K562 (cell line): ENCODE results near the gene SMIM22. TPM values are rescaled to one million over a fixed set of nuclear protein-coding genes. Genes with fewer than 3 reads are reported as not detected.
A peak's percentile ranks its signal among the peaks of the same experiment; 100 is the strongest.

Source experiments
- ADNP ChIP-seq: fragments of 200-800 bp; sonication (Bioruptor generic); IDR thresholded peaks from 2 replicates; pipeline ENCODE4 v1.6.1; 2016; ENCODE audit warnings: missing genetic modification characterization, missing compliant biosample characterization
- ARID1B ChIP-seq: fragments of 450-650 bp; IDR thresholded peaks from 2 replicates; pipeline ENCODE4 v1.6.1; 2016; ENCODE audit warnings: antibody characterized with exemption, mild to moderate bottlenecking, inconsistent platforms
- CBX8 ChIP-seq: fragments of 200-600 bp; sonication (generic); IDR thresholded peaks from 2 replicates; pipeline ENCODE4 v1.6.1; 2012; ENCODE audit warnings: borderline replicate concordance, mixed run types, low read depth, mild to moderate bottlenecking, moderate library complexity, mixed read lengths, low read length, control low read depth, inconsistent platforms; ENCODE audit not compliant: poor library complexity, severe bottlenecking; ENCODE audit errors: extremely low read depth
- CHAMP1 ChIP-seq: fragments of 450-650 bp; IDR thresholded peaks from 2 replicates; pipeline ENCODE4 v1.6.1; 2016; ENCODE audit warnings: mild to moderate bottlenecking
- CHCHD3 ChIP-seq: fragments of 250-450 bp; sonication (Bioruptor Pico); IDR thresholded peaks from 2 replicates; pipeline ENCODE4 v2.1.2; 2022; ENCODE audit warnings: mild to moderate bottlenecking
- EGR1 ChIP-seq: fragments of 450-650 bp; conservative IDR thresholded peaks from 2 replicates; pipeline ENCODE4 v1.6.1; 2017; ENCODE audit warnings: mild to moderate bottlenecking
- EWSR1 ChIP-seq: fragments of 450-650 bp; IDR thresholded peaks from 2 replicates; pipeline ENCODE4 v1.6.1; 2018; ENCODE audit warnings: borderline replicate concordance, mild to moderate bottlenecking, low read depth, moderate library complexity; ENCODE audit not compliant: partially characterized antibody
- GTF2E2 ChIP-seq: fragments of 200-800 bp; sonication (Bioruptor generic); IDR thresholded peaks from 2 replicates; pipeline ENCODE4 v1.6.1; 2016; ENCODE audit warnings: missing genetic modification characterization, missing compliant biosample characterization
- HOXB6 ChIP-seq: fragments of 250-450 bp; sonication (Bioruptor Pico); IDR thresholded peaks from 2 replicates; pipeline ENCODE4 v1.5.1; 2022; ENCODE audit warnings: mild to moderate bottlenecking, borderline replicate concordance
- IRF2 ChIP-seq: sonication (generic); formaldehyde crosslinking; IDR thresholded peaks from 2 replicates; pipeline ENCODE4 v1.8.1; 2022; ENCODE audit warnings: mild to moderate bottlenecking, missing genetic modification reagents
- MAZ ChIP-seq, 2 experiments: fragments of 450-650 bp in 1 of 2; sonication (generic) in 1 of 2; formaldehyde crosslinking; IDR thresholded peaks in 1 of 2; conservative IDR thresholded peaks in 1 of 2; 2 replicates each; pipeline versions ENCODE4 v1.4.0 to v1.5.0; 2020; ENCODE audit warnings: mild to moderate bottlenecking in 1 of 2, missing genetic modification reagents in 1 of 2
- NFYB ChIP-seq: IDR thresholded peaks from 2 replicates; pipeline ENCODE4 v1.6.1; 2011; ENCODE audit warnings: mild to moderate bottlenecking, moderate library complexity; ENCODE audit not compliant: insufficient read length; ENCODE audit errors: extremely low read depth
- POLR2G ChIP-seq: fragments of 200-400 bp; formaldehyde crosslinking; IDR thresholded peaks from 2 replicates; pipeline ENCODE4 v1.6.1; 2017; ENCODE audit warnings: low read depth, mild to moderate bottlenecking, antibody characterized with exemption, low read length, moderate library complexity
- SMAD2 ChIP-seq: fragments of 150-350 bp; IDR thresholded peaks from 2 replicates; pipeline ENCODE4 v1.6.1; 2014; ENCODE audit warnings: low read depth, mild to moderate bottlenecking, low read length
- SUPT5H ChIP-seq: fragments of 450-650 bp; IDR thresholded peaks from 2 replicates; pipeline ENCODE4 v1.6.1; 2016
- XRCC4 ChIP-seq: IDR thresholded peaks from one replicate; pipeline ENCODE4 v1.6.1; 2011; ENCODE audit not compliant: insufficient read depth, insufficient read length; ENCODE audit errors: extremely low read depth
- ZNF354B ChIP-seq: fragments of 250-450 bp; sonication (Bioruptor Pico); IDR thresholded peaks from 2 replicates; pipeline ENCODE4 v1.4.0; 2020
- ZNF695 ChIP-seq: fragments of 450-650 bp; formaldehyde crosslinking; IDR thresholded peaks from 2 replicates; pipeline ENCODE4 v1.4.0; 2020; ENCODE audit warnings: mild to moderate bottlenecking, moderate library complexity
- ZNF696 ChIP-seq: fragments of 250-450 bp; sonication (Bioruptor Pico); conservative IDR thresholded peaks from 2 replicates; pipeline ENCODE4 v1.4.0; 2020; ENCODE audit warnings: mild to moderate bottlenecking, moderate library complexity
- polyA plus RNA-seq, 8 experiments: library from polyadenylated mRNA; depleted of rRNA in 4 of 8; stranded (reverse) in 5 of 8; unstranded in 3 of 8; fragments of >200 nt; fragmentation: Nextera tagmentation in 2 of 8; fragmentation: Illumina TruSeq in 1 of 8; extraction: Ambion mirVana in 2 of 8; extraction: Trizol in 1 of 8; gene quantifications; 2 replicates each; pipeline versions ENCODE4 v1.2.1 to v1.2.3, GENCODE V29; 2011 to 2014; ENCODE audit warnings: inconsistent platforms in 1 of 8, missing spikeins in 1 of 8
- total RNA-seq, 7 experiments: library from RNA; depleted of rRNA in 6 of 7; stranded (reverse); fragments of >200 nt in 6 of 7; fragmentation: Illumina TruSeq in 2 of 7; extraction: Trizol in 2 of 7; gene quantifications; 2 replicates each; pipeline versions ENCODE4 v1.2.1 to v1.2.3, GENCODE V29; 2011 to 2021; ENCODE audit warnings: low replicate concordance in 1 of 7
- TF ChIP-seq, protein P1 (sequence below): sonication (generic); formaldehyde crosslinking; IDR thresholded peaks from 2 replicates; pipeline ENCODE4 v1.8.0; 2022; ENCODE audit warnings: missing genetic modification reagents, mild to moderate bottlenecking, borderline replicate concordance
- TF ChIP-seq, protein P2 (sequence below): fragments of 450-650 bp; IDR thresholded peaks from 2 replicates; pipeline ENCODE4 v1.6.1; 2017; ENCODE audit warnings: antibody characterized with exemption
- TF ChIP-seq, protein P3 (sequence below): fragments of 250-450 bp; sonication (Bioruptor Pico); IDR thresholded peaks from 2 replicates; pipeline ENCODE4 v1.8.0; 2022; ENCODE audit warnings: inconsistent platforms

The SMIM22 gene
- total and polyA plus RNA-seq, 9 of the 15 experiments (the other 6 are each of a cell fraction or from before 2014, with no cell fraction given) = not detected

DNA sequence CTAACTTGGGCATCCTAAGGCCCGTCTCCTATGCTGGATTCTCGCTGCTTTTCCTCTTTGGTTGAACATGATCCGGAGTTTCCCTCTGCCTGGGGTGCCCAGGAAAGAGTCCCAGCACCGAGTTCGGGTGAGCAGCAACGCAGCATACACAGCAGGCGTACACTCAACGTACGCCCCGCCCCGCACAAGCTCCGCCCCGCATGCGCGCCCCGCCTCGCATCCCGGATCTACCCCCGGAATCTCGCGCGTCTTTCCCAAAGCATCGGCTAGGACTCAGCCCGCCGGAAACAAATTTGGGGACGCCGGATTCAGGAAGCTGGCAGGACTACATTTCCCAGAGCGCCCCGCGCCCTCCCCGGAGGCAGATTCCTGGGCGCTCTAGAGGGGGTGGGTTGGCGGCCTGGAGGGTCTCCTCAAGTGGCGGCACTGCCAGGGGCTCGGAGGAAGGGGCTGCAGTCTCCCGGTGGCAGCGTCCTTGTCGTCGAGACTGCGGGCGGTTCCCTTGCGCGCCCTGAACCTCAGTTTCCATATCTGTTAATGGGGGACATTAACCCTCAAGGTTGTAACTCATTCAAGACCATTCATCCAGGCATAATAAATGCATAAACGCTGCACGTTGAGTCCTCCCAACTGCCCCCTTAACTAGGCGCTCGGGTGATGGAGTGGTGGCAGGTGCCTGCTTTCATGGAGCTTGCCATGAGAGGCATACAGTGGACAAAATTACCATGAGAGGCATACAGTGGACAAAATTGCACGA, 26.4 kb upstream of the SMIM22 start (continued):
- TF ChIP-seq EWSR1 = no peak
- peak; percentile 39 to 60; a peak in 1 of 4 replicates for TF ChIP-seq MAZ (CRISPR knock-in tag; conservative IDR thresholded peaks at IDR 0.05 in 1 of 2, IDR thresholded peaks at IDR 0.05 in 1 of 2)
- TF ChIP-seq NFYB = no peak
- TF ChIP-seq GTF2E2 (tag) = no peak
- TF ChIP-seq SMAD2 = no peak
- TF ChIP-seq ARID1B = no peak
- no peak for TF ChIP-seq ZNF696 (CRISPR knock-in tag)
- no peak for TF ChIP-seq XRCC4
- TF ChIP-seq, protein P1, sequence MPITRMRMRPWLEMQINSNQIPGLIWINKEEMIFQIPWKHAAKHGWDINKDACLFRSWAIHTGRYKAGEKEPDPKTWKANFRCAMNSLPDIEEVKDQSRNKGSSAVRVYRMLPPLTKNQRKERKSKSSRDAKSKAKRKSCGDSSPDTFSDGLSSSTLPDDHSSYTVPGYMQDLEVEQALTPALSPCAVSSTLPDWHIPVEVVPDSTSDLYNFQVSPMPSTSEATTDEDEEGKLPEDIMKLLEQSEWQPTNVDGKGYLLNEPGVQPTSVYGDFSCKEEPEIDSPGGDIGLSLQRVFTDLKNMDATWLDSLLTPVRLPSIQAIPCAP (CRISPR knock-in tag) = no peak
- TF ChIP-seq ZNF695 (CRISPR knock-in tag) = no peak
- TF ChIP-seq SUPT5H = peak; percentile 86
- TF ChIP-seq, protein P2, sequence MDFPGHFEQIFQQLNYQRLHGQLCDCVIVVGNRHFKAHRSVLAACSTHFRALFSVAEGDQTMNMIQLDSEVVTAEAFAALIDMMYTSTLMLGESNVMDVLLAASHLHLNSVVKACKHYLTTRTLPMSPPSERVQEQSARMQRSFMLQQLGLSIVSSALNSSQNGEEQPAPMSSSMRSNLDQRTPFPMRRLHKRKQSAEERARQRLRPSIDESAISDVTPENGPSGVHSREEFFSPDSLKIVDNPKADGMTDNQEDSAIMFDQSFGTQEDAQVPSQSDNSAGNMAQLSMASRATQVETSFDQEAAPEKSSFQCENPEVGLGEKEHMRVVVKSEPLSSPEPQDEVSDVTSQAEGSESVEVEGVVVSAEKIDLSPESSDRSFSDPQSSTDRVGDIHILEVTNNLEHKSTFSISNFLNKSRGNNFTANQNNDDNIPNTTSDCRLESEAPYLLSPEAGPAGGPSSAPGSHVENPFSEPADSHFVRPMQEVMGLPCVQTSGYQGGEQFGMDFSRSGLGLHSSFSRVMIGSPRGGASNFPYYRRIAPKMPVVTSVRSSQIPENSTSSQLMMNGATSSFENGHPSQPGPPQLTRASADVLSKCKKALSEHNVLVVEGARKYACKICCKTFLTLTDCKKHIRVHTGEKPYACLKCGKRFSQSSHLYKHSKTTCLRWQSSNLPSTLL = no peak
- TF ChIP-seq HOXB6 (CRISPR knock-in tag) = no peak
- no peak for TF ChIP-seq CBX8
- TF ChIP-seq CHCHD3 (CRISPR knock-in tag) = no peak
- TF ChIP-seq EGR1 = no peak; the same call in 1 of the 2 replicates
- TF ChIP-seq IRF2 (CRISPR knock-in tag) = no peak
- peak; percentile 96 for TF ChIP-seq ADNP (tag)
- no peak for TF ChIP-seq CHAMP1
- TF ChIP-seq, protein P3, sequence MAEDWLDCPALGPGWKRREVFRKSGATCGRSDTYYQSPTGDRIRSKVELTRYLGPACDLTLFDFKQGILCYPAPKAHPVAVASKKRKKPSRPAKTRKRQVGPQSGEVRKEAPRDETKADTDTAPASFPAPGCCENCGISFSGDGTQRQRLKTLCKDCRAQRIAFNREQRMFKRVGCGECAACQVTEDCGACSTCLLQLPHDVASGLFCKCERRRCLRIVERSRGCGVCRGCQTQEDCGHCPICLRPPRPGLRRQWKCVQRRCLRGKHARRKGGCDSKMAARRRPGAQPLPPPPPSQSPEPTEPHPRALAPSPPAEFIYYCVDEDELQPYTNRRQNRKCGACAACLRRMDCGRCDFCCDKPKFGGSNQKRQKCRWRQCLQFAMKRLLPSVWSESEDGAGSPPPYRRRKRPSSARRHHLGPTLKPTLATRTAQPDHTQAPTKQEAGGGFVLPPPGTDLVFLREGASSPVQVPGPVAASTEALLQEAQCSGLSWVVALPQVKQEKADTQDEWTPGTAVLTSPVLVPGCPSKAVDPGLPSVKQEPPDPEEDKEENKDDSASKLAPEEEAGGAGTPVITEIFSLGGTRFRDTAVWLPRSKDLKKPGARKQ (CRISPR knock-in tag) = no peak
- TF ChIP-seq POLR2G = peak; percentile 76
- TF ChIP-seq ZNF354B (CRISPR knock-in tag) = no peak
